Limb (tissue), 2 donors: Measurements from ENCODE around the gene FAM83G.

Experiments used
- DNase-seq, 2 donors: peaks; one replicate each; pipeline ENCODE4 v3.0.0-alpha.2; 2016; ENCODE audit errors: extremely low spot score in 2 of 2

FAM83G gene

DNA sequence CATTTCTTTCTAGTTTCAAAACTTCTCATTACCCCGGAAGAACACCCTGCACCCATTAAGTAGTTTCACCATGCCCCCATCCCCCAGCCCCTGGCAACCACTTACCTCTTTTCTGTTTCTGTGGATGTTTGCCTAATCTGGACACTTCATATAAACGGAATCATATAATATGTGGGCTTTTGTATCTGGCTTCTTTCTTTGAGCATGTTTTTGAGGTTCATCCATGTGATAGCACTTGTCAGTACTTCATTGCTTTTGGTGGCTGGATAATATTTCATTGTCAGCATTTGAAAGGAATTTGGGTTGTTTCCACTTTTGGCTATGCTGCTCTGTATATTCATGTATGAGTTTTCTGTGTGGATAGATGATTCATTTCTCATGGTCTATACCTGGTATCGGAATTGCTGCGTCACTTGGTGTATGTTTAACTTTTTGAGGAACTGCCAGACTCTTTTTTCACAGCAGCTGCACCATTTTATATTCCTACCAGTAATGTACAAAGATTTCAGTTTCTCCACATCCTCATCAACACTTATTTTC, 82.6 kb downstream of the FAM83G start:
- DNase-seq, result no peak

DNA sequence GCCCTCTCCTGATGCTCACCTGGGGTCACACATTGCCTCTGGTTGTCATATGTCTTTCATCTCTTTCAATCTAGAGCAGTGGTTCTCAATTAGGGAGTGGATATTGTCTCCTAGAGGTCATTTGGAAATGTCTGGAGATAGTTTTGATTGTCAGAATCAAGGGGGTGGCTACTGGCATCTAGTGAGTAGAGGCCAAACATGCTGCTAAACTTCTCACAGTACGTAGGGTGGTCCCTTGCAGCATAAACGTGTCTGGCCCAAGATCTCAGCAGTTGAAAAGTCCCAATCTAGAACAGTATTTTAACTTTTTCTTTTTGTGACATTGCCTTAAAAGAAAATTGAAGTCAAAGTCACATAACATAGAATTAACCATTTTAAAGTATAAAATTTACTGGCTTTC, 83.1 kb downstream of the FAM83G start:
- no peak for DNase-seq

DNA sequence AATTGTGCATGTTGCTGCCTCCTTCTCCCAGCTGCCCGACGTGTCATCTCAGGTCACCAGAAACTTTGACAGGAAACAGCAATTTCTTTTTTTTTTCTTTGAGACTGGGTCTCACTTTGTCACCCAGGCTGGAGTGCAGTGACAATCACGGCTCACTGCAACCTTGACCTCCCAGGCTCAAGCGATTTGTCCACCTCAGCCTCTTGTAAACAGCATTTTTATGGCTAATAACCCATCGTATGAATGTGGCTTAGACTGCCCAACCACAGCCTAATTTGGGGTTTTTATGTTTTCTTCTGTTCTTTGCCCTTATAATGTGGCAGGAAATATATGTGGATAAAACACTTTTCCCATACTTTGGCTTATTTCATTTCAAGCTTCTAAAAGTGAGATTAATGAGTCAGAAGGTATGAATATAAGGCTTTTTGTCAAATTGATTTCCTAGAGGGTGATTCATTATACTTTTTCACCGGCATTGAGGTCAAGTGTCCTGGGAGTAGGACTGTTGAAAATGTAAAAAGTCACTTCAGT, 83.6 kb downstream of the FAM83G start:
- DNase-seq, result no peak

DNA sequence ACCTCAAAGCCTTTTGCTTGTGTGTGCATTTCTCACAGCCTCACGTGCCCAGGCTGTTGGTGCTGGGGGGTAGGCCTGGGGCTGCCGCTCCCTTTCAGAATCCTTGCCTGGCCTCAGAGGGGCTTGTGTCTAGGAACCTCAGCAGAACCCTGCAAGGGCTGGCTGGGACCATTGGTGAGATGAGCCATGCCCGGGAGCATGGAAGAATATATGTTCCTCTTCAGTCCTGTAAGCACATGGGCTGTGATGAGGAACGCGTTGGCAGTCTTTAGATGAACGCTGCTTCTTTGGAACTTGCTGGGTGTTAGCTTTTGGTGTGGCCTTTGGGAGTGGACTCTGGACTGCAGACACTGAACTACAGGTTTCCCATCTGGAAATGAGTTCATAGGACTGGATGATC, 84.6 kb downstream of the FAM83G start:
- DNase-seq, result no peak
